ENCODE measurements around the gene OR5D16.

GRCh38 chr11:55806248-55806647 is 32.3 kb upstream of the OR5D16 start:
- TF ChIP-seq PAX5 (IDR thresholded peaks at IDR 0.05; ENCODE audit: insufficient read depth, low read length, severe bottlenecking) (no peak), POLR2A (IDR thresholded peaks at IDR 0.05; ENCODE audit: low read depth, low read length) (no peak)

Measured in GM12891 (cell line).